Stimulated activated CD8-positive, alpha-beta memory T cell treated with anti-CD3 and anti-CD28 coated beads, Interleukin-4, amount 100 ng/mL, for 48 hours (primary cell): Measurements from ENCODE around the gene STXBP4.

Source experiments
- DNase-seq: peaks from one replicate; pipeline ENCODE4 v3.0.0-alpha.2; 2020

STXBP4 gene

GRCh38 chr17:54971901-54972300, 3.3 kb downstream of the STXBP4 start:
- DNase-seq, result no peak

GRCh38 chr17:54972406-54973138, 4.0 kb downstream of the STXBP4 start:
- no peak for DNase-seq

GRCh38 chr17:54974759-54975158, 6.2 kb downstream of the STXBP4 start:
- DNase-seq, result no peak

GRCh38 chr17:54976316-54976715, 7.8 kb downstream of the STXBP4 start:
- DNase-seq, result no peak

- DNase-seq, result no peak
Measured at GRCh38 chr17:54977744-54978143, 9.2 kb downstream of the STXBP4 start.

GRCh38 chr17:54979657-54980056, 11.1 kb downstream of the STXBP4 start:
- DNase-seq, result no peak

GRCh38 chr17:54980375-54980774, 11.8 kb downstream of the STXBP4 start:
- no peak for DNase-seq

GRCh38 chr17:54982399-54982798, 13.8 kb downstream of the STXBP4 start:
- no peak for DNase-seq

- no peak for DNase-seq
Measured at GRCh38 chr17:54983260-54983659, 14.7 kb downstream of the STXBP4 start.

GRCh38 chr17:54985476-54985875, 16.9 kb downstream of the STXBP4 start:
- DNase-seq, result no peak

- no peak for DNase-seq
Measured at GRCh38 chr17:54990118-54990517, 21.6 kb downstream of the STXBP4 start.

- no peak for DNase-seq
Measured at GRCh38 chr17:54991567-54991966, 23.0 kb downstream of the STXBP4 start.

- no peak for DNase-seq
Measured at GRCh38 chr17:54992797-54993639, 24.5 kb downstream of the STXBP4 start.

- DNase-seq, result no peak
Measured at GRCh38 chr17:54996441-54996840, 27.9 kb downstream of the STXBP4 start.

- no peak for DNase-seq
Measured at GRCh38 chr17:55002458-55002857, 33.9 kb downstream of the STXBP4 start.

- no peak for DNase-seq
Measured at GRCh38 chr17:55004484-55004883, 35.9 kb downstream of the STXBP4 start.

- no peak for DNase-seq
Measured at GRCh38 chr17:55005520-55005919, 37.0 kb downstream of the STXBP4 start.

- DNase-seq, result no peak
Measured at GRCh38 chr17:55023626-55024025, 55.1 kb downstream of the STXBP4 start.

GRCh38 chr17:55037828-55038227, 69.3 kb downstream of the STXBP4 start:
- DNase-seq, result no peak

- DNase-seq, result no peak
Measured at GRCh38 chr17:55038291-55038690, 69.7 kb downstream of the STXBP4 start.

- no peak for DNase-seq
Measured at GRCh38 chr17:55040611-55041010, 72.0 kb downstream of the STXBP4 start.

- no peak for DNase-seq
Measured at GRCh38 chr17:55053855-55054254, 85.3 kb downstream of the STXBP4 start.

- no peak for DNase-seq
Measured at GRCh38 chr17:55054429-55054828, 85.9 kb downstream of the STXBP4 start.

GRCh38 chr17:55056526-55056925, 88.0 kb downstream of the STXBP4 start:
- DNase-seq, result no peak
